ENCODE measurements around the gene NCOR1. TPM values are rescaled to one million over a fixed set of nuclear protein-coding genes. Genes with fewer than 3 reads are reported as not detected.
A peak's percentile ranks its signal among the peaks of the same experiment; 100 is the strongest.

Gene NCOR1
- total RNA-seq, 1 donor from 2014 or later: 75.3 TPM

DNA sequence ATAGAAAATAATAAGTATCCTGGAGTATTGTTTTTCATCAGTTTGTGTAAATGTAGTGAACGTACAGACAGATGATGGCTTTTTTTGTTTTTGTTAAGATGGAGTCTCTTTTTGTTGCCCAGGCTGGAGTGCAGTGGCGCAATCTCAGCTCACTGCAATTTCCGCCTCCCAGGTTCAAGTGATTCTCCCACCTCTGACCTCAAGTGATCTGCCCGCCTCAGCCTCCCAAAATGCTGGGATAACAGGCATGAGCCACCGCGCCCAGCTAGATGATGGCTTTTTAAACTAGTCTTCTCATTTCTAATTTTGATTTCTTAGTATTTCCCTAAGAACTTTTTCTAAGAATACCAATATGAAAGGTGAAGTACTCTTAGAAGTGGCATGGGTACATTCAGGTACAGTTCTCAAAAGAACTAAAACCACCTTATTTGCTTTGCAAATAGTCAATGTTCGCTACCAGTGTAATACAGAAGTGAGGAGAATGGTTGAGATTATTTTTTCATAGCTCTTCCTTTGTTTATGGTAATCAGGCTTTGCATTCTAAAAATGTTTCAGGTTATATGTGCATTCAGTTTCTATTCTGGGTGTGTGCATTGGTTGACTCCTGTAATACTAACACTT lies 181.5 kb downstream of the NCOR1 start:
- H3K27me3 ChIP-seq (ENCODE audit: control insufficient read depth, insufficient read depth, low read length): no peaks in the 10 kb centered on the region
- no peak for FAIRE-seq
- TF ChIP-seq, protein P1, sequence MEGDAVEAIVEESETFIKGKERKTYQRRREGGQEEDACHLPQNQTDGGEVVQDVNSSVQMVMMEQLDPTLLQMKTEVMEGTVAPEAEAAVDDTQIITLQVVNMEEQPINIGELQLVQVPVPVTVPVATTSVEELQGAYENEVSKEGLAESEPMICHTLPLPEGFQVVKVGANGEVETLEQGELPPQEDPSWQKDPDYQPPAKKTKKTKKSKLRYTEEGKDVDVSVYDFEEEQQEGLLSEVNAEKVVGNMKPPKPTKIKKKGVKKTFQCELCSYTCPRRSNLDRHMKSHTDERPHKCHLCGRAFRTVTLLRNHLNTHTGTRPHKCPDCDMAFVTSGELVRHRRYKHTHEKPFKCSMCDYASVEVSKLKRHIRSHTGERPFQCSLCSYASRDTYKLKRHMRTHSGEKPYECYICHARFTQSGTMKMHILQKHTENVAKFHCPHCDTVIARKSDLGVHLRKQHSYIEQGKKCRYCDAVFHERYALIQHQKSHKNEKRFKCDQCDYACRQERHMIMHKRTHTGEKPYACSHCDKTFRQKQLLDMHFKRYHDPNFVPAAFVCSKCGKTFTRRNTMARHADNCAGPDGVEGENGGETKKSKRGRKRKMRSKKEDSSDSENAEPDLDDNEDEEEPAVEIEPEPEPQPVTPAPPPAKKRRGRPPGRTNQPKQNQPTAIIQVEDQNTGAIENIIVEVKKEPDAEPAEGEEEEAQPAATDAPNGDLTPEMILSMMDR (IDR thresholded peaks at IDR 0.05; ENCODE audit: insufficient read depth, low read length, severe bottlenecking): no peak
- H3K4me3 ChIP-seq (ENCODE audit: low read depth, low read length): no peak overlapping the region
- H3K36me3 ChIP-seq (ENCODE audit: control insufficient read depth, insufficient read depth, low read length): peaks cover 13% of the 10 kb centered on the region
- no peak for DNase-seq (ENCODE audit: low read depth)

DNA sequence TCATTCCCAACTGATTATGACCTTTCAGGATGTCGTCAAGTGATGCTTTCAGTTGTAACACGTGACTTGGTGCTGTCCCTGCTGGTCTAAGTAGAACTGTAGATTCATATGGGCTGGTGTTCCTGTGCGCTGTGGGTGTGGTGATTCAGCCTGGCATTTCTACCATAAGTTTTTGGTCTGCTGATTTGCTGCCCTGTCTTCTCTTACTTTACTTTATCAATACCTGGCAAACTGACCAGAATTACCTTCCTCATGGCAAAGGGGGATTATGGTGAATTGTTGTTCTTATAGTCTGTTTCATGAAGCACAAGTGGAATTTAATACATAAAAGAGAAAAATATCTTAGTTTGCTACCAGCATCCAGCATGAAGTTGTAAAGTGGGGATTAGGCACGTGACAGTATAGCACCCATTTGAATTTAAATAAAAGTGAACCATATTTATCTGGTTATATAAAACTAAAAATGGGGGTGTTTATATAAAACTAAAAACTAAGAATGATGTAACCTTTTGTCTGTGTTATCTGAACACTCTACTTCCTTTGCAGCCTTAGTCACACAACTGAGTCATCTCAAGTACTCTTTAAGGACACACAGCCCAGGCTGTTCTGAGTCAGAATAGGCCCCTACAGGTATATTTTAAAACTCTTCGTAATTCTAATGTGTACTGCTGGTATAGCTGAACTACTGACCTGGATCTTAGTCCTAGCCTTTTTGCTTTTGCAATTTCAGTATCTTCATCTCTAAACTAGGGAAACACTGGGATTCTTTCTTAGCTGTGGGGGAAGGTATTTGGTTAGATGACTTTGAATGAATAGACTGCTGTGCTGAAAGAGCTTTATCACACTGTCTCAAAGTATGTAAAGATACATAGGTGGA lies 187.4 kb downstream of the NCOR1 start:
- DNase-seq (ENCODE audit: low read depth): peak; percentile 96
- Histone ChIP-seq H3K36me3 (ENCODE audit: control insufficient read depth, insufficient read depth, low read length) (peaks cover 16% of the 10 kb centered on the region), H3K4me3 (ENCODE audit: low read depth, low read length) (no peak overlapping the region), H3K27me3 (ENCODE audit: control insufficient read depth, insufficient read depth, low read length) (no peaks in the 10 kb centered on the region)
- TF ChIP-seq, protein P1 (IDR thresholded peaks at IDR 0.05; ENCODE audit: insufficient read depth, low read length, severe bottlenecking): no peak
- peak; percentile 32 for FAIRE-seq

DNA sequence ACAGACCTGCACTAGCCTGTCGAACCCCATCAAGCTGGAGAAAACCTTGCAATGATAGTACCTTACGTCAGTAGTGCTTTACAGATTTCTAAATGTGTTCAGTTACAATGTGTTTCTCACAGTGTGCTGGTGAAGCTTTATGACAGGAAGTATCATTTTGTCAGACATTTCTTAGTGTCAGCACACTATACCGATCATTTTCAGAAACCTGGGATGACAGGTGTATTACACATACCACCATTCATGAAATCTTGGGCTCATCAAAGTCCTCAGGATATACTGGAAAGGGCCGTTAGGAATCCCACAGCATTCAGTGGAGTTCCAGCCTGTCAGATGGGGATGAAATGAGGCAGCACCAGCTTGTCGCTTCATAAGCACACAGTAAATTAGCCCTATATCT lies 188.4 kb downstream of the NCOR1 start:
- no peak overlapping the region for H3K4me3 ChIP-seq (ENCODE audit: low read depth, low read length)
- no peaks in the 10 kb centered on the region for H3K27me3 ChIP-seq (ENCODE audit: control insufficient read depth, insufficient read depth, low read length)
- peaks cover 16% of the 10 kb centered on the region for H3K36me3 ChIP-seq (ENCODE audit: control insufficient read depth, insufficient read depth, low read length)
- FAIRE-seq: no peak
- DNase-seq (ENCODE audit: low read depth): no peak
- TF ChIP-seq, protein P1 (IDR thresholded peaks at IDR 0.05; ENCODE audit: insufficient read depth, low read length, severe bottlenecking): no peak

DNA sequence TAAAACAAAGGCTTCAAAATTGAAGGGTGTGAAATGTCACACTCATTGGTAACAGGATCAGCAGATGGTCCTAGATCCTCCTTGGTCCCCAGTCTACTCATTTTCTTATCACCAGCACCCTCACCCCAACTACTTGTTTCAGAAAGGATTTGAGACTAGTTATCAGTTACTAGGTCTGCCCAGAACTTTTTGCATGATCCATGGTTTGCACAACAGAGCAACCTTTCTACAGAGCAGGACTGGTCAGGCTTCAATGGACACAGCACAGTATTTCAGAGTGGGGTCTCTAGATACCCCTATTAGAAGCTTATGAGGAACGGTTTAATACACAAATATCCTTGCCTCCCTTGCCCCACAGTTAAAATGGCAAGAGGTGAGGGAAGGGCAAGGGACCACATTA lies 190.1 kb downstream of the NCOR1 start:
- FAIRE-seq (no peak), DNase-seq (ENCODE audit: low read depth) (no peak)
- Histone ChIP-seq H3K27me3 (ENCODE audit: control insufficient read depth, insufficient read depth, low read length) (no peaks in the 10 kb centered on the region), H3K4me3 (ENCODE audit: low read depth, low read length) (no peak overlapping the region), H3K36me3 (ENCODE audit: control insufficient read depth, insufficient read depth, low read length) (peaks cover 16% of the 10 kb centered on the region)
- TF ChIP-seq, protein P1 (IDR thresholded peaks at IDR 0.05; ENCODE audit: insufficient read depth, low read length, severe bottlenecking): no peak

DNA sequence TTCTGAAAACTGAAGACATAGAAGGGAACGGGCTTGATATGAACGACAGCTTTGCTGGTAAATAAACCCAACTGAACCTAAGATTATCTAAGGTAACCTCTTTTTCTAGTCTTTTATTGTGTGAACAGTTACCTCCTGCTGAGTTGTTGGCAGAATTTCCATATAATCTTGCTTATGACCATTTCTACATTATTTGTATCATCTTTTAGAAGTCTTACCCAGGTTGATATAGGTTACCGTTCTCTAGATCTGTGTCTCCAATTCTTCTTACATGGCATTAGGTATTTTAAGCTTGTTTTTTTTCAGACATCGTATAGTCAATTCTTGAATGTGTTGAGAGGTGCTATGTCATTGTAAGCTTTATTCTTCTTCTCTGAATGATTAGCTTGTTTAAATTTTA lies 191.5 kb downstream of the NCOR1 start:
- H3K27me3 ChIP-seq (ENCODE audit: control insufficient read depth, insufficient read depth, low read length): no peaks in the 10 kb centered on the region
- TF ChIP-seq, protein P1 (IDR thresholded peaks at IDR 0.05; ENCODE audit: insufficient read depth, low read length, severe bottlenecking): no peak
- FAIRE-seq (no peak), DNase-seq (ENCODE audit: low read depth) (no peak)
- peaks cover 16% of the 10 kb centered on the region for H3K36me3 ChIP-seq (ENCODE audit: control insufficient read depth, insufficient read depth, low read length)
- H3K4me3 ChIP-seq (ENCODE audit: low read depth, low read length): no peak overlapping the region

Measured in bronchial epithelial cell (primary cell).